Globus pallidus (tissue), 1 donor: ENCODE measurements around the gene FITM1.

Experiments
- DNase-seq: peaks from one replicate; pipeline ENCODE4 v3.0.0-alpha.2; 2015; ENCODE audit warnings: low spot score

FITM1 gene

GRCh38 chr14:24130380-24130716 is at the start of gene FITM1:
TSS of gene FITM1 (plus strand) at chr14:24130659. CDS start at chr14:24131564, 905 bp downstream.
- DNase-seq = no peak

- DNase-seq = peak; percentile 46
Measured at GRCh38 chr14:24080888-24081738, 49.3 kb upstream of the FITM1 start.

- DNase-seq = no peak
Measured at GRCh38 chr14:24081739-24082211, 48.7 kb upstream of the FITM1 start.

- no peak for DNase-seq
Measured at GRCh38 chr14:24082411-24083080, 47.9 kb upstream of the FITM1 start.

GRCh38 chr14:24083462-24083861 is 47.0 kb upstream of the FITM1 start:
- no peak for DNase-seq

GRCh38 chr14:24084440-24084839 is 46.0 kb upstream of the FITM1 start:
- no peak for DNase-seq

GRCh38 chr14:24085215-24085614 is 45.2 kb upstream of the FITM1 start:
- DNase-seq = no peak

GRCh38 chr14:24086193-24086955 is 44.1 kb upstream of the FITM1 start:
- DNase-seq = no peak

- no peak for DNase-seq
Measured at GRCh38 chr14:24087004-24087403, 43.5 kb upstream of the FITM1 start.

GRCh38 chr14:24088095-24088494 is 42.4 kb upstream of the FITM1 start:
- no peak for DNase-seq

GRCh38 chr14:24089890-24090289 is 40.6 kb upstream of the FITM1 start:
- no peak for DNase-seq

- DNase-seq = no peak
Measured at GRCh38 chr14:24092110-24092504, 38.4 kb upstream of the FITM1 start.

GRCh38 chr14:24092505-24093206 is 37.8 kb upstream of the FITM1 start:
- DNase-seq = no peak

- DNase-seq = no peak
Measured at GRCh38 chr14:24093207-24093900, 37.1 kb upstream of the FITM1 start.

GRCh38 chr14:24093901-24094840 is 36.3 kb upstream of the FITM1 start, which contains the start of gene PCK2:
TSS of gene PCK2 (plus strand) at chr14:24094311. CDS start at chr14:24094406, 95 bp downstream.
- DNase-seq = peak; percentile 68

GRCh38 chr14:24094841-24095270 is 35.6 kb upstream of the FITM1 start:
- DNase-seq = no peak

GRCh38 chr14:24095271-24096068 is 35.0 kb upstream of the FITM1 start:
- DNase-seq = no peak

GRCh38 chr14:24096545-24097181 is 33.8 kb upstream of the FITM1 start:
- DNase-seq = no peak
